Ramos (cell line): Measurements from ENCODE around the gene CTXN1.

Source experiments
- in situ Hi-C: fragments of 300-500 bp; cut with MboI; formaldehyde crosslinking; loops from one replicate; pipeline ENCODE4 v1.14.3; 2022; ENCODE audit warnings: low sequenced_read_pairs; ENCODE audit not compliant: unreplicated experiment

Gene CTXN1

GRCh38 chr19:7926021-7926726 is at the start of gene CTXN1:
Gene CTXN1 (minus strand): TSS chr19:7926135. CDS start chr19:7925538, 597 bp downstream.
- in situ Hi-C loops, result no loop called here

GRCh38 chr19:7975037-7975436 is 49.1 kb upstream of the CTXN1 start:
- in situ Hi-C loops, result no loop called here

GRCh38 chr19:7973883-7974282 is 47.9 kb upstream of the CTXN1 start:
- in situ Hi-C loops, result loop anchor here (25.0 kb wide), 1 partner anchor 288 kb away; no protein-coding TSS in a partner anchor

GRCh38 chr19:7971553-7972520 is 45.9 kb upstream of the CTXN1 start:
- in situ Hi-C loops, result loop anchor here (25.0 kb wide), 1 partner anchor 290 kb away; no protein-coding TSS in a partner anchor

GRCh38 chr19:7970716-7971448 is 44.9 kb upstream of the CTXN1 start:
- in situ Hi-C loops, result loop anchor here (25.0 kb wide), 1 partner anchor 291 kb away; no protein-coding TSS in a partner anchor

- in situ Hi-C loops, result loop anchor here (25.0 kb wide), 1 partner anchor 293 kb away; no protein-coding TSS in a partner anchor
These were observed 43.6 kb upstream of the CTXN1 start for GRCh38 chr19:7969555-7969939.

GRCh38 chr19:7968796-7969554 is 43.0 kb upstream of the CTXN1 start:
- in situ Hi-C loops, result loop anchor here (25.0 kb wide), 1 partner anchor 293 kb away; no protein-coding TSS in a partner anchor

GRCh38 chr19:7968008-7968795 is 42.3 kb upstream of the CTXN1 start:
- in situ Hi-C loops, result loop anchor here (25.0 kb wide), 1 partner anchor 294 kb away; no protein-coding TSS in a partner anchor

- in situ Hi-C loops, result loop anchor here (25.0 kb wide), 1 partner anchor 296 kb away; no protein-coding TSS in a partner anchor
These were observed 40.2 kb upstream of the CTXN1 start for GRCh38 chr19:7965921-7966665.

GRCh38 chr19:7965259-7965841 is 39.4 kb upstream of the CTXN1 start:
- in situ Hi-C loops, result loop anchor here (25.0 kb wide), 1 partner anchor 297 kb away; no protein-coding TSS in a partner anchor

GRCh38 chr19:7963566-7963965 is 37.6 kb upstream of the CTXN1 start:
- in situ Hi-C loops, result loop anchor here (25.0 kb wide), 1 partner anchor 299 kb away; no protein-coding TSS in a partner anchor

GRCh38 chr19:7962644-7963268 is 36.8 kb upstream of the CTXN1 start:
- in situ Hi-C loops, result loop anchor here (25.0 kb wide), 1 partner anchor 300 kb away; no protein-coding TSS in a partner anchor

- in situ Hi-C loops, result loop anchor here (25.0 kb wide), 1 partner anchor 300 kb away; no protein-coding TSS in a partner anchor
These were observed 36.1 kb upstream of the CTXN1 start for GRCh38 chr19:7961920-7962626.

GRCh38 chr19:7961082-7961481 is 35.1 kb upstream of the CTXN1 start:
- in situ Hi-C loops, result loop anchor here (25.0 kb wide), 1 partner anchor 301 kb away; no protein-coding TSS in a partner anchor

- in situ Hi-C loops, result loop anchor here (25.0 kb wide), 1 partner anchor 303 kb away; no protein-coding TSS in a partner anchor
These were observed 33.3 kb upstream of the CTXN1 start for GRCh38 chr19:7959211-7959610.

- in situ Hi-C loops, result loop anchor here (25.0 kb wide), 1 partner anchor 307 kb away; no protein-coding TSS in a partner anchor
These were observed 29.8 kb upstream of the CTXN1 start for GRCh38 chr19:7955696-7956095.
